OCI-LY7 (cell line): ENCODE data around the gene TBX21. TPM values are rescaled to one million over a fixed set of nuclear protein-coding genes. Genes with fewer than 3 reads are reported as not detected.
A peak's percentile ranks its signal among the peaks of the same experiment; 100 is the strongest.

Experiments used
- BruUV-seq: library from RNA; stranded (reverse); fragments of 400-500 nt; replicated peaks from 2 replicates; lab custom pipeline; 2021; lab: Mats Ljungman, UMichigan
- CTCF ChIA-PET: fragments of 300-600 bp; sonication (Branson Sonifier 250); formaldehyde crosslinking; loops from one replicate; lab custom pipeline; 2022; ENCODE audit warnings: antibody characterized with exemption; ENCODE audit not compliant: unreplicated experiment; lab: Charles Lee
- POLR2A ChIA-PET: fragments of 300-600 bp; sonication (Branson Sonifier 250); formaldehyde crosslinking; loops from one replicate; lab custom pipeline; 2022; ENCODE audit warnings: antibody characterized with exemption; lab: Charles Lee
- DNase-seq: peaks from one replicate; pipeline ENCODE4 v3.0.0-alpha.2; 2015; ENCODE audit warnings: low spot score
- H2AFZ ChIP-seq: fragments of 200-600 bp; sonication (generic), shearing (Covaris generic); 2 replicates; pipeline ENCODE4 v1.6.1; 2014; ENCODE audit warnings: mild to moderate bottlenecking, antibody characterized with exemption, low read length, moderate library complexity
- H3K27ac ChIP-seq: fragments of 200-600 bp; sonication (generic); 2 replicates; pipeline ENCODE4 v1.5.1; 2014; ENCODE audit warnings: mixed run types, low read depth, mild to moderate bottlenecking, moderate library complexity, low read length, inconsistent platforms; ENCODE audit not compliant: poor library complexity, severe bottlenecking
- H3K36me3 ChIP-seq: fragments of 200-600 bp; sonication (generic); 2 replicates; pipeline ENCODE4 v1.6.1; 2014; ENCODE audit warnings: mild to moderate bottlenecking, antibody characterized with exemption, low read length, moderate library complexity, mixed read lengths; ENCODE audit not compliant: insufficient read depth
- H3K4me1 ChIP-seq: fragments of 200-600 bp; sonication (generic); 2 replicates; pipeline ENCODE4 v1.5.1; 2014; ENCODE audit warnings: mild to moderate bottlenecking, low read length; ENCODE audit not compliant: insufficient read depth, poor library complexity, severe bottlenecking
- H3K4me2 ChIP-seq: fragments of 200-600 bp; sonication (generic); 2 replicates; pipeline ENCODE4 v1.6.1; 2014; ENCODE audit warnings: mild to moderate bottlenecking, low read length
- H3K4me3 ChIP-seq: fragments of 200-600 bp; sonication (generic); 2 replicates; pipeline ENCODE4 v1.5.1; 2014; ENCODE audit warnings: mild to moderate bottlenecking, low read depth, low read length; ENCODE audit not compliant: poor library complexity, severe bottlenecking
- H3K79me2 ChIP-seq: fragments of 200-600 bp; sonication (generic); 2 replicates; pipeline ENCODE4 v1.6.1; 2016; ENCODE audit warnings: low read depth, mild to moderate bottlenecking, low read length, moderate library complexity, mixed read lengths; ENCODE audit not compliant: insufficient read depth
- H3K9me2 ChIP-seq: fragments of 200-600 bp; sonication (generic); 2 replicates; pipeline ENCODE4 v1.6.1; 2016; ENCODE audit warnings: mild to moderate bottlenecking, low read length, mixed read lengths; ENCODE audit not compliant: insufficient read depth
- H3K9me3 ChIP-seq: fragments of 200-600 bp; sonication (generic); 2 replicates; pipeline ENCODE4 v1.6.1; 2014; ENCODE audit warnings: mild to moderate bottlenecking, mixed run types, low read length, mixed read lengths
- H4K20me1 ChIP-seq: fragments of 200-600 bp; sonication (generic); 2 replicates; pipeline ENCODE4 v1.6.1; 2014; ENCODE audit warnings: mild to moderate bottlenecking, antibody characterized with exemption, low read length, moderate library complexity, mixed read lengths; ENCODE audit not compliant: insufficient read depth
- EZH2phosphoT487 ChIP-seq: fragments of 200-600 bp; sonication (generic); IDR thresholded peaks from 2 replicates; pipeline ENCODE4 v1.6.1; 2018; ENCODE audit warnings: low read depth, borderline replicate concordance, mild to moderate bottlenecking, mixed run types, antibody characterized with exemption, low read length, moderate library complexity, mixed read lengths
- intact Hi-C: fragments of 100-400 bp; cut with micrococcal nuclease; formaldehyde crosslinking; loops from one replicate; pipeline ENCODE4 v1.10.0; 2022; ENCODE audit not compliant: unreplicated experiment
- total RNA-seq, 2 experiments: library from RNA; depleted of rRNA in 1 of 2; stranded (reverse); fragments of >200 nt in 1 of 2; shearing (Covaris generic) in 1 of 2; gene quantifications; 2 replicates each; pipeline ENCODE4 v1.2.3, GENCODE V29; 2014 to 2022
- TF ChIP-seq, protein P1 (sequence below): fragments of 200-600 bp; sonication (generic); conservative IDR thresholded peaks from 2 replicates; pipeline ENCODE4 v1.5.1; 2014; ENCODE audit warnings: mild to moderate bottlenecking, antibody characterized with exemption, low read length, moderate library complexity, mixed read lengths

Gene TBX21
- total RNA-seq, 2 experiments from 2014 or later = not detected

DNA sequence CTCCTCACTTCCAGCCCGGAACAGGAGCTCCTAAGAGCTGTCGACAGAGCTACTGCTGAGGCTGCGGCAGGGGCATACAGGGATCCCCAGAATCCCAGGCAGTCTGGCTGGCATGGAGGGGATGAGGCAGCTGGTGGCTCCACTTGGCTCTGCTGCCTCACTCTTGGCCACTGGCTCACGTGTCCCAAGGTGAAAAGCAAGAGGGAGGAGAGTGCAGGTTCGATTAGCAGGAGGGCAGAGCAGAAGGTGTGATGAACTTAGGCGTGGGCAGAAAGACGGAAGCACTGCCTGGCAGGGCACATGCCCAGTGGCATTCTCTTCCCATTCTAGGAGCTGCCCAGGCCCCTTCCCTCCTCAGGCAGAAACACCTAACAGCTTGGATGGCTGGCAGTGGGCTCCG, 11.3 kb upstream of the TBX21 start:
- Histone ChIP-seq H3K4me3 (no peak overlapping the region), H3K79me2 (no peaks in the 10 kb centered on the region), H3K4me1 (no peaks in the 10 kb centered on the region), H4K20me1 (no peaks in the 10 kb centered on the region), H3K4me2 (no peak overlapping the region), H3K36me3 (no peaks in the 10 kb centered on the region), H3K9me3 (no peaks in the 10 kb centered on the region), H3K27ac (no peak overlapping the region), H3K9me2 (no peaks in the 10 kb centered on the region), H2AFZ (no peak overlapping the region)
- ChIA-PET POLR2A (no interaction called here), CTCF (no interaction called here)
- no peak for DNase-seq
- TF ChIP-seq, protein P1, sequence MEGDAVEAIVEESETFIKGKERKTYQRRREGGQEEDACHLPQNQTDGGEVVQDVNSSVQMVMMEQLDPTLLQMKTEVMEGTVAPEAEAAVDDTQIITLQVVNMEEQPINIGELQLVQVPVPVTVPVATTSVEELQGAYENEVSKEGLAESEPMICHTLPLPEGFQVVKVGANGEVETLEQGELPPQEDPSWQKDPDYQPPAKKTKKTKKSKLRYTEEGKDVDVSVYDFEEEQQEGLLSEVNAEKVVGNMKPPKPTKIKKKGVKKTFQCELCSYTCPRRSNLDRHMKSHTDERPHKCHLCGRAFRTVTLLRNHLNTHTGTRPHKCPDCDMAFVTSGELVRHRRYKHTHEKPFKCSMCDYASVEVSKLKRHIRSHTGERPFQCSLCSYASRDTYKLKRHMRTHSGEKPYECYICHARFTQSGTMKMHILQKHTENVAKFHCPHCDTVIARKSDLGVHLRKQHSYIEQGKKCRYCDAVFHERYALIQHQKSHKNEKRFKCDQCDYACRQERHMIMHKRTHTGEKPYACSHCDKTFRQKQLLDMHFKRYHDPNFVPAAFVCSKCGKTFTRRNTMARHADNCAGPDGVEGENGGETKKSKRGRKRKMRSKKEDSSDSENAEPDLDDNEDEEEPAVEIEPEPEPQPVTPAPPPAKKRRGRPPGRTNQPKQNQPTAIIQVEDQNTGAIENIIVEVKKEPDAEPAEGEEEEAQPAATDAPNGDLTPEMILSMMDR = no peak
- no peak for TF ChIP-seq EZH2phosphoT487
- intact Hi-C loops = no loop called here
- no TSS peak for BruUV-seq

DNA sequence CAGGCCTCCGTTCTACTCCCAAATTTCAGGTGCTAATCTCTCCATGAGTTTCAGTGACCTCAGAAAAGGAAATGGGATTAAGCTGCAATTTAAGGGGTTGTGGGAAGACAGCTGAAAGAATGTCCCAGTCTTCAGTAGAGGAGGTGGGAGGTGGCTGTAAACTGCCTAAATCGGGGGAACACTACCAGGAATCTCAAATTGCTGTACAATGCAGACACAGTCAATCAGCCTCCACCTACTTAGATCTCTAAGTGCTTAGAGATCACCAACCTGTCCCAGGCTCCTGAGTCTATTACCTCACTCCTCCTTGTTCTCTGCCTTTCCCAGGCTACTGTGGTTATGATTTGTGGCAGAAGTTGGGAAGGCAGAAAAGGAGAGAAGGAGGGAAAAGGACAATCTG, 8.3 kb upstream of the TBX21 start:
- Histone ChIP-seq H2AFZ (no peak overlapping the region), H3K9me2 (no peaks in the 10 kb centered on the region), H3K4me1 (no peaks in the 10 kb centered on the region), H3K4me2 (no peak overlapping the region), H3K79me2 (no peaks in the 10 kb centered on the region), H3K4me3 (no peak overlapping the region), H3K9me3 (no peaks in the 10 kb centered on the region), H3K27ac (no peak overlapping the region), H4K20me1 (no peaks in the 10 kb centered on the region; the same call in 1 of the 2 replicates), H3K36me3 (no peaks in the 10 kb centered on the region)
- intact Hi-C loops = no loop called here
- TF ChIP-seq, protein P1 = no peak
- no peak for TF ChIP-seq EZH2phosphoT487
- CTCF ChIA-PET = no interaction called here
- DNase-seq = no peak
- POLR2A ChIA-PET = interaction anchor here (0.7 kb wide), 1 partner anchor 22 kb away, joined by 3 read pairs; no protein-coding TSS in a partner anchor
- BruUV-seq = no TSS peak

DNA sequence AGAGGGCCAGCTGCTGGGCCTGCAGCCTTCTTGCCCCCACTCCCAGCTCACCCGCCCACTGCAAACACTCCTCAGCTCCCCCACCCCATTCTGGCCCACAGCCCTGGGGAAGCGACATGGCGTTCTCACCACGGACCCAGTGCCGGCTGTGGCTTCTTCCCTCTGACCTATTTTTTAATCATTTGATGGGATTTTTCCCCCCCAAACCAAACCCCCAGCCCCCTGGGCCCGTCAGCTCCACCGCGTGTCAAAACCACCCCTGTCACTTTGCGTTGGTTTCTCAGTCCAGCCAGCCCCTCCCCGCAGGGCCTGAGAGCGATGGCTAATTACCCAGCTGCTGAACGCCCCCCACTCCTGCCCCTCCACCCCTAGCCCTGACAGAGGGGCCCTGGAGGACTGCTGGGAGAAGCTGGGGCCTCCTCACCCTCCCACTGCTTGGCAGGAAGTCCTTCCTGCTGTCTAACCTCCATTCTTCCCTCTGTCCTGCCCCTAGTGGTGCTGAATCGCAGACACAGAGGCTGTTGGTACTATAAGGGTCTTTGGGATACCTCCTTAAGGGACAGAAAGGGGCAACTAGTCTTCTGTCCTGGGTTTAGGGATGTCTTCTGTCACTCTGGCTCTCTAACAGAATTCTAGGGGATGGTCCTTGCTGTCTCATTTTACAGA, 7.5 kb upstream of the TBX21 start:
- CTCF ChIA-PET = no interaction called here
- no peak for DNase-seq
- intact Hi-C loops = no loop called here
- Histone ChIP-seq H3K4me1 (no peaks in the 10 kb centered on the region), H3K79me2 (no peaks in the 10 kb centered on the region), H3K9me2 (no peaks in the 10 kb centered on the region), H3K27ac (no peak overlapping the region), H3K9me3 (no peaks in the 10 kb centered on the region), H3K36me3 (no peaks in the 10 kb centered on the region), H3K4me3 (no peak overlapping the region), H4K20me1 (no peaks in the 10 kb centered on the region; the same call in 1 of the 2 replicates), H2AFZ (no peak overlapping the region), H3K4me2 (no peak overlapping the region)
- TF ChIP-seq EZH2phosphoT487 = no peak
- TF ChIP-seq, protein P1 = peak; percentile 49; the same call in 1 of the 2 replicates
- POLR2A ChIA-PET = no interaction called here
- BruUV-seq = no TSS peak
